GM18519 (cell line): ENCODE data around the gene NAP1L4.

Experiments
- ATAC-seq: cut with Tn5 transposase; IDR thresholded peaks from one replicate; pipeline ENCODE4 v1.9.1; 2021; ENCODE audit warnings: mild to moderate bottlenecking, moderate library complexity; ENCODE audit not compliant: unreplicated experiment, low FRiP score

The NAP1L4 gene, protein sequence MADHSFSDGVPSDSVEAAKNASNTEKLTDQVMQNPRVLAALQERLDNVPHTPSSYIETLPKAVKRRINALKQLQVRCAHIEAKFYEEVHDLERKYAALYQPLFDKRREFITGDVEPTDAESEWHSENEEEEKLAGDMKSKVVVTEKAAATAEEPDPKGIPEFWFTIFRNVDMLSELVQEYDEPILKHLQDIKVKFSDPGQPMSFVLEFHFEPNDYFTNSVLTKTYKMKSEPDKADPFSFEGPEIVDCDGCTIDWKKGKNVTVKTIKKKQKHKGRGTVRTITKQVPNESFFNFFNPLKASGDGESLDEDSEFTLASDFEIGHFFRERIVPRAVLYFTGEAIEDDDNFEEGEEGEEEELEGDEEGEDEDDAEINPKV

DNA sequence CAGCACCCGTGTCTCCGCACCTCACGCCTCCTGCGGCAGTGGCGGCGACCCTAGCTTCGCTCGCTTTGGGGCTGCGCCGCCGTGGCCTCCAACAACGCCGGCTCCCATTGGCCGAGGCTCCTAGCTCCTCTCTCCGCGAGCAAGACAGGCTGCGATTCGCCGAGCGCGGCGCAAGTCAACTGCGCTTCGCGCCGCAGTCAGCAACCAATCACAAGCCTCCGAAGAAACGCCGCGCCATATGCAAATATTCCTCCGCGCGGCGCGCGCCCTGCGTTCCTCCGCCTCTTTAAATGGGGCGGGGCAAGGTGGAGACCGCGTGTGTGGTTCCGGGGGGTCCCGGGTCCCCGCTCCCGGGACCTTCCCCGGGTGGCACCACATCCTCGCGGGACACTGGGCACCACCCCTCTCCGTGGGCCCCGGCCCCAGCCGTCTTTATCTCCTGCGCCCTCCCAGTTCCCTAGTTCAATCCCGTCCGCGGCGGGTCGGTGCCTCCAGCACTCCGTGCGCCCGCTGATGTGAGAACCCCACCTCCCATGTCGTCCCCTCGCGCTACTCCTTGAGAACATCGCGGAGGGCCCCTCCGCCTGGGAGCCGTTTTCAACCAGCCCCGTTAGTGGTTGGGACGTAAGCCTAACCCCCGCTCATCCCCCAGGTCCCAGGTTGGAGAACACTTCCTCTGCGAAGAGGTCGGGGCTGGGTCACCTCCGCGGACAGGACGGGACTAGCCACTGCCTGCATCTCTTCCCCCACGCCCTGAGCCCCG, at the start of gene NAP1L4:
Gene NAP1L4, minus strand, starts transcription at position 96 of the 763 bp plus-strand sequence. CDS start 13,109 bp downstream, outside the sequence.
- peak; percentile 80 for ATAC-seq

GRCh38 chr11:3040881-3041280, 48.8 kb upstream of the NAP1L4 start:
- no peak for ATAC-seq

DNA sequence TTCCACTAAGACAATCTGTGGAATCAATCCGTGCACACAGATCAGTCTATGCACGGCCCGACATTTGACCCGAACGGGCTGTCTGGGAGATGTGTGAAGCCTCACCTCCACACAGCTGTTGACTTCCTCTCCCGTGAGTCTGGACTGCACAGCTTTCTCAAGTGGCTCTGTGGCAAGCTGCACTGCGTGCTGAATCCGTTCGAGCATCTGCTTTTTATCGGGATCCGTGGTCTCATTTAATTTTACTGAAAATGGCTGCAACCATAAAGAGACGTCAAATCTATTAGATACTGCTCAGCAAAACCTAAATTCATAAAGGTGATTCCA, 45.8 kb upstream of the NAP1L4 start:
- no peak for ATAC-seq

- ATAC-seq = no peak
Measured at GRCh38 chr11:3037040-3037944, 45.2 kb upstream of the NAP1L4 start.

- no peak for ATAC-seq
Measured at GRCh38 chr11:3036419-3036818, 44.3 kb upstream of the NAP1L4 start.

DNA sequence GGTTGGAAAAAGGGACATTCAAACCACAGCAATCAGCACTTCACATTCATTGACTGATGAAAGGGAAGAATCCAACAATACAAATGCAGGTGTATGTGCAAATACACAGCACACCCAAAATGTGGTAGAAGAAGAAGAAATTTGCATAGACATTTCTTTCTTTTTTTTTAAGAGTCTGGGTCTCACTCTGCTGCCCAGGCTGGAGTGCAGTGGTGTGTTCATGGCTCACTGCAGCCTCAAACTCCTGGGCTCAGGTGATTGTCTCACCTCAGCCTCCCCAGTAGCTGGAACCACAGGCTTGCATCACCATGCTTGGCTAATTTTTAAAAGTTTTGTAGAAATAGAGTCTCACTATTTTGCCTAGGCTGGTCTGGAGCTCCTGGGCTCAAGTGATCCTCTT, 43.2 kb upstream of the NAP1L4 start:
- no peak for ATAC-seq

GRCh38 chr11:3030289-3031070, 38.4 kb upstream of the NAP1L4 start:
- no peak for ATAC-seq

DNA sequence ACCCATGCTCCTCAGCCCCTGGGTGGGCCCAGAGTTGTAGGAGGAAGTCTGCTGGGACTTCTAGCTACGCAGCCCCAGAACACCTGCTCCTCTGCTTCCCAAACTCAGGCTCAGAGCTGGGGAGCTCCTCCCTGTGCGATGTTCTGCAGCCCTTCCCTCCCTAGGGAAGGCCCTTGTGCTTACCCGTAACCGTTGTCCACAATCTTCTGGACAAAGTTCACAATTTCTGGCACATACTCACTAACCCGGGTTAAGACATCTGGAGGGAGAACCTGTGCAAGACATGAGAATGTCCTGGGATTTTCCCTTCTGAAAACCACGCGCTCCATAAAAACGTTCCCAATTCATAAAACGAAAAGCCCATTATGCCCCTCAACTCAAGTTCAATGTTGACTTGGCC, 36.7 kb upstream of the NAP1L4 start:
- no peak for ATAC-seq

GRCh38 chr11:3026803-3027202, 34.7 kb upstream of the NAP1L4 start:
- ATAC-seq = no peak

GRCh38 chr11:3022982-3023381, 30.9 kb upstream of the NAP1L4 start:
- no peak for ATAC-seq

DNA sequence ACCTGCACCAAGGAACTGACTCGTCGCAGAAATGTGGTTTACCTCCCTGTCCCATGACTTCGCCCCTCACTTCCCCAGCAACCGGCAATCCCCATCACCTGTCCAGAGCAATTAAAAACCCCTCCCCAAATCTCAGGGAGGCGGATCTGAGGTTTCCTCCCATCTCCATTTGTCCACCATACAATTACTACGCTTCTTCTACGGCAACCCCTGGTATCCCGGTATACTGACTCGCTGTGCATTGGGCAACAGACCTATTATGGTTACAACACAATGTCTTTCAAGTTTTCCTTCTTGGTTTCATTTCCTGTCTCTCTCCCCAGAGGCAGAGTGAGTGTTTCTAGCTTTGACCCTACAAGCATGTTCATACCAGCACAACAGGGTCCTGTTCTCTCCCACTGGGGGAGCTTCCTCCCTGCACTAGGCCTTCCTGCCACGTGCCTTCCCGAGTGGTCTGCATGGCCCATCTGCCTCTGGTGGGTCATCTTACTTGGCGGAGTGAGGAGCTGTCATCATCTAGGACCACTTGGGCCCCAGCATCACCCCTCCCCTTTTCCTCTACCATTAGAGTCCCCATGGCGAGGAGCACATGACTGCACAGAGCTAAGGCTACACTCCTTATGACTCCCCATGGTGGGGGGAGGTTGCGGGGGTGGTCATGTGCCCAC, 30.3 kb upstream of the NAP1L4 start:
- ATAC-seq = no peak

- ATAC-seq = no peak
Measured at GRCh38 chr11:3021125-3021524, 29.0 kb upstream of the NAP1L4 start.

- ATAC-seq = no peak
Measured at GRCh38 chr11:3020011-3020410, 27.9 kb upstream of the NAP1L4 start.

- no peak for ATAC-seq
Measured at GRCh38 chr11:3018596-3018995, 26.5 kb upstream of the NAP1L4 start.

GRCh38 chr11:3016861-3017260, 24.7 kb upstream of the NAP1L4 start:
- no peak for ATAC-seq

DNA sequence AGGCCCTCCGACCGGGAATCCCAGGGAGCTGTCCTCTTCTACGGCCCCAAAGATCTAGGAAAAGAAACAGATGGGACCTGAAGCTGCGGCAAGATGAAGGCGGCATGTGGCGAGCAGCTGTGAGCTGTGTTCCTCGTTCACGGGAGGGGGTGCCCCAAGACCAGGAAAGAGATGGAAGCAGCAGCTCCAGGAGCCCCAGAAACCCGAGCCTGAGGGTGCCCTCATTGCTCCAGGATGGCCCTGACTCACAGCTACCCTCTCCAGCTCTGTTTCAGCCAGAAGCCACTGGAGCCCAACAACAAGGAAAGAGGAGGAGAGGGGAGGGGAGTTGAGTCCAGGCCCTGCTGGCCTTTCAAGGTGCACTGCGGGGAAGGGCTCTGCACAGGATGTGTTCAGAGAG, 23.7 kb upstream of the NAP1L4 start:
- no peak for ATAC-seq

DNA sequence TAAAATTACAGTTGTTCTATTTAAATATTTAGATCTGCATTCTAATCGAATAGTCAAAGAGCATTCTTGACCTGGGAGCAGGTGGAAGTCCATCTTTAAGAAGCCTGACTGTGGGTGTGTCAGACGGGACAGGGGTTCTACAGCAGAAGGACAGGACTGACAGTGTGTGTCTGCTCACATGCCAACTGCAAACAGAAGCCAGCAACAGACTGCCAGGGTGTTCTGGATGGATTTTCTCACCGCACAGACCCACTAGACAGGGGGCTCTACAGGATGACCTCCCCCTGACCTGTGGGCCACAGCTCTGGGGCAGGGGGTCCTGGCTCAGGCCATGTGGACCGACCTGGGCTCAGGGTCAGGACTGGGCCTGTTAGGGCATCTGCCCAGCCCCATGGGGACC, 22.8 kb upstream of the NAP1L4 start:
- ATAC-seq = no peak

DNA sequence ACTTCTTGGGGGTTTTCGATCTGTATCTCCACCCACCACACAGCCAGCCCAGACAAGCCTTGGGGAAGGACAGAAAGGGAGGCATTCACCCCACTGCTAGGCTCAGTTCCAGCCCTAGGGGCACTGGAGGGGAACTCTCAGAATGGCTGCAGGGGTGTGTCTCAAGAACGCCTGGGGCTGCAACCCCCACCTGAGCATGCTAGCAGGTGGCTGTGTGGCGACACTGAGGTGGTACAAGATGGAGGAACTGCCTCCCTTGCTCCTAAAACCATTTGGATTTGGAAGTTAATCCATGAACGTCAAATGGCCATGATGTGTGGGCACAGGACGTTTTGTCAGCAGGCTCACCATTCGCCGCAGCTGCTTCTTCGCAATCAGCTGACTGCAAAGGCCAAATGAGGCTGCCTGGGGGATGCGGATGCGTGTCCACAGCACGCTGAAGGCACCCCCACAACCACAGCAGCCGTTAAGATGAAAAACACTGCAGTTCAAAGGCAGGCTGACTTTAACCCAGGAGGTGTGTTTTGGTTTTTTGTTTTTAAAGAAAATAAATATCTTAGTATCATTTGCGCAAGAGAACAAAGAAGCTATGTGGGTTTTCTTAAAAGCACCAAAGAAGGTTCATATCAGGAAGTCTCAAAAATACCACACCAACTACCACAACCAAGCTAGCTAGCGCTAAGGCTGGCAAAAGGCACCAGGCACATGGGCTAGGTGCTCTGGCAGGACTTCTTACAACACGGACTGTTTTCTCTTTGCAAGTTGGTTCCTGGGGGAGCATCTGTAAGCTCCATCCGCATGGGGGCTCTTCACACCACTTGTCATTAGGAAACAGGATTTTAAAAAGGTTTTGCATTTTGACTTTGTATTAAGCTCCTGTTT, 22.2 kb upstream of the NAP1L4 start:
- no peak for ATAC-seq
